HepG2 (cell line): ENCODE measurements around the gene TRIO. TPM values are rescaled to one million over a fixed set of nuclear protein-coding genes. Genes with fewer than 3 reads are reported as not detected.

Experiments
- ATAC-seq: fragments of 200-7000 bp; cut with Tn5 transposase; 3 replicates; pipeline ENCODE4 v1.9.1; 2020; ENCODE audit warnings: mild to moderate bottlenecking, moderate library complexity
- BruUV-seq: library from RNA; stranded (reverse); fragments of 400-500 nt; replicated peaks from 2 replicates; lab custom pipeline; 2021; lab: Mats Ljungman, UMichigan
- CTCF ChIA-PET: fragments of 300-600 bp; formaldehyde crosslinking; extraction: SDS; loops from one replicate; lab custom pipeline; 2021; ENCODE audit warnings: low total read pairs, inconsistent platforms, low intra/inter-chr PET ratio; lab: Yijun Ruan, JAX
- POLR2A ChIA-PET: fragments of 350-600 bp; sonication (Branson Sonifier 250); formaldehyde crosslinking; loops from one replicate; lab custom pipeline; 2020; ENCODE audit warnings: antibody characterized with exemption, inconsistent platforms; lab: Yijun Ruan, JAX
- DNase-seq: peaks from one replicate; pipeline ENCODE4 v3.0.0-alpha.2; 2015; ENCODE audit warnings: low spot score
- FAIRE-seq: peaks from 3 replicates; lab custom pipeline; 2011; peaks lifted over from hg19 to GRCh38; lab: Jason Lieb, UNC
- H2AFZ ChIP-seq: one replicate; pipeline ENCODE4 v1.6.1; 2011; ENCODE audit warnings: low read length, inconsistent platforms
- H3K27ac ChIP-seq: fragments of 300-600 bp; 3 replicates; pipeline ENCODE4 v1.8.0; 2011; ENCODE audit warnings: mixed run types, mild to moderate bottlenecking, mixed read lengths, low read length, inconsistent platforms; ENCODE audit not compliant: insufficient read depth; ENCODE audit errors: extremely low read length
- H3K27me3 ChIP-seq, 2 experiments: fragments of 200-600 bp in 1 of 2; 2 replicates in 1 of 2; 3 replicates in 1 of 2; pipeline versions ENCODE4 v1.6.0 to v1.8.0; 2011; ENCODE audit warnings: low read length in 2 of 2, mild to moderate bottlenecking in 2 of 2, moderate library complexity in 2 of 2, inconsistent platforms in 1 of 2; ENCODE audit not compliant: insufficient read depth in 2 of 2, control insufficient read depth in 1 of 2
- H3K36me3 ChIP-seq, 2 experiments: fragments of 200-600 bp in 1 of 2; replicated peaks in 1 of 2; 2 replicates in 1 of 2; 3 replicates in 1 of 2; pipeline versions ENCODE4 v1.5.1 to v1.8.0; 2011; ENCODE audit warnings: low read length in 2 of 2, inconsistent platforms in 1 of 2; ENCODE audit not compliant: insufficient read depth in 2 of 2, control insufficient read depth in 1 of 2
- H3K4me1 ChIP-seq: 2 replicates; pipeline ENCODE4 v1.5.1; 2012; ENCODE audit warnings: low read length, inconsistent platforms; ENCODE audit not compliant: insufficient read depth
- H3K4me2 ChIP-seq: 2 replicates; pipeline ENCODE4 v1.6.0; 2011; ENCODE audit warnings: low read depth, low read length, inconsistent platforms
- H3K4me3 ChIP-seq, 3 experiments: fragments of 200-600 bp in 1 of 3; sonication (generic), shearing (Covaris generic) in 1 of 3; replicated peaks in 1 of 3; 2 replicates each; pipeline ENCODE4 v1.5.1; 2011 to 2016; ENCODE audit warnings: low read length in 3 of 3, inconsistent platforms in 2 of 3, low read depth in 2 of 3, mild to moderate bottlenecking in 2 of 3, control low read depth in 1 of 3, mixed read lengths in 1 of 3; ENCODE audit not compliant: insufficient read depth in 1 of 3
- H3K79me2 ChIP-seq: one replicate; pipeline ENCODE4 v1.6.1; 2011; ENCODE audit warnings: low read length, inconsistent platforms; ENCODE audit not compliant: insufficient read depth
- H3K9ac ChIP-seq: 2 replicates; pipeline ENCODE4 v1.6.0; 2011; ENCODE audit warnings: mild to moderate bottlenecking, low read depth, low read length, inconsistent platforms; ENCODE audit not compliant: insufficient read depth
- H3K9me3 ChIP-seq: 2 replicates; pipeline ENCODE4 v1.5.1; 2012; ENCODE audit warnings: mild to moderate bottlenecking, low read length
- H4K20me1 ChIP-seq: 2 replicates; pipeline ENCODE4 v1.6.0; 2011; ENCODE audit warnings: inconsistent platforms, mild to moderate bottlenecking, low read length, moderate library complexity; ENCODE audit not compliant: insufficient read depth
- KMT2A ChIP-seq: sonication (generic); formaldehyde crosslinking; IDR thresholded peaks from 2 replicates; pipeline ENCODE4 v1.4.0; 2020; ENCODE audit warnings: missing genetic modification reagents
- PAXIP1 ChIP-seq: sonication (generic); formaldehyde crosslinking; conservative IDR thresholded peaks from 2 replicates; pipeline ENCODE4 v1.4.0; 2020; ENCODE audit warnings: mild to moderate bottlenecking, missing genetic modification reagents, moderate library complexity
- SP4 ChIP-seq: sonication (generic); formaldehyde crosslinking; IDR thresholded peaks from 2 replicates; pipeline ENCODE4 v1.8.1; 2023; ENCODE audit warnings: mild to moderate bottlenecking, missing genetic modification reagents
- ZNF512B ChIP-seq: sonication (generic); formaldehyde crosslinking; IDR thresholded peaks from 2 replicates; pipeline ENCODE4 v1.5.1; 2020; ENCODE audit warnings: missing genetic modification reagents, mild to moderate bottlenecking, borderline replicate concordance
- ZNF776 ChIP-seq: sonication (generic); formaldehyde crosslinking; IDR thresholded peaks from 2 replicates; pipeline ENCODE4 v1.4.0; 2020; ENCODE audit warnings: mild to moderate bottlenecking, missing genetic modification reagents
- ZNF781 ChIP-seq: sonication (generic); formaldehyde crosslinking; IDR thresholded peaks from 2 replicates; pipeline ENCODE4 v1.5.1; 2020; ENCODE audit warnings: borderline replicate concordance, mild to moderate bottlenecking, missing genetic modification reagents; ENCODE audit errors: not compliant biosample characterization
- WGBS: methylation state at CpG from one replicate; pipeline ENCODE4 v1.1.6; 2017; ENCODE audit warnings: low lambda C conversion rate; 5-methylcytosine and 5-hydroxymethylcytosine counted together
- in situ Hi-C: cut with HindIII; loops from 2 replicates; pipeline ENCODE4 v1.10.0; 2017; ENCODE audit warnings: low pct_unique_long_range_greater_than_20kb; ENCODE audit not compliant: extremely low pct_ligation_motif_present
- intact Hi-C: fragments of 100-400 bp; cut with micrococcal nuclease; formaldehyde crosslinking; loops from one replicate; pipeline ENCODE4 v1.10.0; 2022; ENCODE audit not compliant: unreplicated experiment
- polyA plus RNA-seq, 8 experiments: library from polyadenylated mRNA; depleted of rRNA in 3 of 8; stranded (reverse) in 7 of 8; unstranded in 1 of 8; fragments of >200 nt; fragmentation: Illumina TruSeq in 4 of 8; extraction: Trizol in 4 of 8; gene quantifications; 2 replicates each; pipeline versions ENCODE4 v1.2.1 to v1.2.3, GENCODE V29; 2011 to 2016; ENCODE audit warnings: low read depth in 4 of 8, missing spikeins in 1 of 8, mixed read lengths in 1 of 8; ENCODE audit not compliant: insufficient read depth in 1 of 8
- total RNA-seq, 5 experiments: library from RNA; depleted of rRNA; stranded (reverse); fragments of >200 nt; fragmentation: Illumina TruSeq; extraction: Trizol; gene quantifications; 2 replicates each; pipeline ENCODE4 v1.2.3, GENCODE V29; 2016; ENCODE audit warnings: low read depth in 1 of 5

The TRIO gene
- total and polyA plus RNA-seq, 2 of the 13 experiments (the other 11 are each of a cell fraction or from before 2014, with no cell fraction given), result 45.2 to 45.9 TPM

GRCh38 chr5:14376789-14377188 is 233.6 kb downstream of the TRIO start:
- DNase-seq (no peak), ATAC-seq (no peak), FAIRE-seq (no peak)
- Histone ChIP-seq H3K27me3 (no peaks in the 10 kb centered on the region), H3K79me2 (no peaks in the 10 kb centered on the region), H2AFZ (no peak overlapping the region), H3K4me2 (no peak overlapping the region), H3K9me3 (no peaks in the 10 kb centered on the region), H3K9ac (no peak overlapping the region), H3K27ac (no peak overlapping the region), H4K20me1 (no peaks in the 10 kb centered on the region), H3K4me1 (no peaks in the 10 kb centered on the region), H3K4me3 (no peak overlapping the region), H3K36me3 (peaks cover 21 to 76% of the 10 kb centered on the region in 2 experiments)
- POLR2A ChIA-PET, result no interaction called here
- TF ChIP-seq ZNF781 (CRISPR knock-in tag), result no peak
- TF ChIP-seq ZNF512B (CRISPR knock-in tag), result no peak
- TF ChIP-seq SP4 (CRISPR knock-in tag), result no peak
- TF ChIP-seq KMT2A (CRISPR knock-in tag), result no peak
- TF ChIP-seq ZNF776, result no peak
- no peak for TF ChIP-seq PAXIP1
- WGBS, result 95% methylated on average over 3 of the region's 3 CpGs
- in situ Hi-C loops, result no loop called here
- BruUV-seq, result no TSS peak
- intact Hi-C loops, result no loop called here
- CTCF ChIA-PET, result no interaction called here
